Stimulated activated CD4-positive, alpha-beta T cell treated with anti-CD3 and anti-CD28 coated beads, Interleukin-1b, Interleukin-23, amount 100 ng/mL, for 24 hours (primary cell): ENCODE measurements around the gene CABLES1.

Experiments
- DNase-seq, 4 experiments: peaks; one replicate each; pipeline ENCODE4 v3.0.0-alpha.2; 2020; ENCODE audit warnings: low read depth in 4 of 4, low spot score in 1 of 4

The CABLES1 gene

DNA sequence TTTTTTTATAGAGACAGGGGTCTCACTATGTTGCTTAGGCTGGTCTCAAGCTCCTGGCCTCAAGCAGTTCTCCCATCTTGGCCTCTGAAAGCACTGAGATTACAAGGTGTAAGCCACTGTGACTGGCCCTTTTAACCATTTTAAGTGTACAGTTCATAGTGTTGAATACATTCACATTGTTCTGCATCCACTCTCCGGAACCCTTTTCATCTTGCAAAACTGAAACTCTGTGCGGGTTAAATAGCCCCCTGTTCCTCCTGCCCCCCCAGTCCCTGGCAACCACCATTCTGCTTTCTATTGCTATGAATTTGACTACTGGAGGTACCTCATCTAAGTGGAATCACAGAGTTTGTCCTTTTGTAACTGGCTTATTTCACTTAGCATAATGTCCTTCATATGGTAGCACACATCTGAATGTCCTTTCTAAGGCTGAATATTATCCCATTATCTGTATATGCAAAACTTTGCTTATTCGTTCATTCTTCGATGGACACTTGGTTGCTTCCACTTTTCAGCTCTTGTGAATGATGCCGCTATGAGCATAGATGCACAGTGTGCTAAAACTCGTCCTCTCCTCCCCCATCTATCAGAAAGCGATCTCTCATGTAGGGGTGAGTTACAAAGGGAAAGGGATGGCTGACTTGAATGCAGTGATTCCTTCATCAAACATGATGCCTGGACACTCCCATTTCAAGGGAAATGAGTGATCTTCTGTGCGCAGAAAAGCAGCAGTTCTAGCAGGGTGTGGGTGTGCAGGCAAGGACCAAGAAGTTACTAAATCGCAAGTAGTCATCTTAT lies 30.2 kb downstream of the CABLES1 start:
- DNase-seq, result no peak

DNA sequence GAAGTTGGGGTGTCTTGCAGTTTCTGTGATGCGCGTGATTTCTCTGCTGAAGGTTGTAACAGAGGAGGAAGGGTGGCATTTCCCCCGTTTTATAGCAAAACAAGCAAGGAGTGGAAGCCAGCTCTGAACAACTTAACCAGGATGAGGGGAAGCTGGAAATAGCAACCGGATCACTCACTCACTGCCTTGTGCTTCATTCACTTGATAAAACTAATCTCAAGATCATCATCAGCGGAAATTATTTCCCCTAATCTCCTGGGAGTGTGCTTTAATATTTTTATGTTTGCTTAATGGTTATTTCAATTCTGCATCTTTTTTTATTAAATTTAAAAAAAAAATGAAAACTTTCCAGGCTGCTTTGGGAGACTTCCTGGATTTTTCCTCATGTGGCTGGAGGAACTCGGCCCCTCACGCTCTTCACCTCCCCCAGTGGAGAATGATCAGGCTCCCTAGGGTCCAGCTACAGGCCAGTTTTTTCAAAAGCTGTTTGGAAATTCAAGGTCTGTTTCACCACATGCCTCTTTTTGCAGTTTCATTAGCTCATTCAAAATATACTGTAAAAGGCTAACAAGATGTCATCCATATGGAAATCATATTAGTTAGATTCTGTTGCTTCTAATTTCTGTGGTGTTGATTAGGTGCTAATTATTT lies 31.7 kb downstream of the CABLES1 start:
- no peak for DNase-seq

DNA sequence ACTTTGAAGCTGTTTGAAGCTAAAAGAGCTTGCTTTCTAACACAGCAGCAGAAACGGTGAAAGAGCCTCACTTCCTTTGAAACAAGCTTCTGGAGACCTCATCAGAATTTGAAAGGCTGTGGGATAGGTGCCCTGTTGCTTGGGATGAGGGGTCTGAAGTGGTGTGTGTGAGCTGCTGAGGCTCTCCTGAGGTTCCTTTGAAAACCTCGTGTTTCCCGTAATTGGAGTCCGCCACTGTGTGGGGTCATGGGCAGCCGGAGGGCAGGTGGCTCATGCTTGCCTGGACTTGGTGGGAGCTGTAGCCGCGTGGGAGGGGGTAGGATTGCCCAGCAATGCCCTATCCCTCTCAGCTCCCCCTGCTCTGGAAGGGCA lies 34.4 kb downstream of the CABLES1 start:
- no peak for DNase-seq

DNA sequence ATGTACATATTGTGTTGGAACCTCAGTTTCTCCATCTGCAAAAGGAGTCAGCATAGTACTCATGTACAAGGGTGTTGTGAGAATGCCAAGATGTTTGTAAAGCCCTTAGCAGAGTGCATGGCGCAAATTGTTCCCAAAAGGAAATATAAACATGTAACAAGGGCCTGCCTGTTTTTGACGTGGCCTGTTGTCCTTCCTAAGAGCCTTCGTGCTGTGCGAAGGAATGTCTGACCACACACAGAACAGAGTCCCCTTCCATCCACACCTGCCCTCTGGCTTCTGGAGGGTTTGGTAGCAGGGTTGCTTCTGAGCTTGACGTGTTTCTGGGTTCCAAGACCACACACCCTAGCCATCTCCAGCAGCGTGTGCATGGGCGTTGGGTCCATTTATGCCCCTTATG lies 34.9 kb downstream of the CABLES1 start:
- no peak for DNase-seq

DNA sequence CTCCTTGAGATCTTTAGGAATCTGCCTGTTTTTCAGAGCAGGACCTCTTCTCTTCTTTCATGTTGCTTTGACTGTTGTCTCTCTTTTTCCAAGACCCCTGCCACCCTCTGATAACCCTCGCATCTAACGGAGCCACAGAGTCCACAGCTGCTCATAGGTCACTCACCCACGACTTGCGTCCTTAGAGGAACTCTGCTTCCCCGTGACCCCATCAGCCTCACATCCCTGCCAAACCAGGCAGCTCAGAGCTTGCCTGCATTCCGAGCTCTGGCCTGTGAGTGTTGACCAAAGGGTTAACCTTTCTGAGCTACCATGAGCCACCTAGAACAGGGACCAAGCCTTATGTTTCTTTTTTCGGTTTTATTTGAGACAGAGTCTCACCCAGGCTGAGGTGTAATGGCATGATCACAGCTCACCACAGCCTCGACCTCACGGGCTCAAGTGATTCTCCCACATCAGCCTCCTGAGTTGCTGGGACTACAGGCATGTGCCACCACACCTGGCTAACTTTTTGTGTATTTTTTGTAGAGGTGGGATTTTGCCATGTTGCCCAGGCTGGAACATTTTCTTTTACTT lies 36.4 kb downstream of the CABLES1 start:
- DNase-seq, result no peak

DNA sequence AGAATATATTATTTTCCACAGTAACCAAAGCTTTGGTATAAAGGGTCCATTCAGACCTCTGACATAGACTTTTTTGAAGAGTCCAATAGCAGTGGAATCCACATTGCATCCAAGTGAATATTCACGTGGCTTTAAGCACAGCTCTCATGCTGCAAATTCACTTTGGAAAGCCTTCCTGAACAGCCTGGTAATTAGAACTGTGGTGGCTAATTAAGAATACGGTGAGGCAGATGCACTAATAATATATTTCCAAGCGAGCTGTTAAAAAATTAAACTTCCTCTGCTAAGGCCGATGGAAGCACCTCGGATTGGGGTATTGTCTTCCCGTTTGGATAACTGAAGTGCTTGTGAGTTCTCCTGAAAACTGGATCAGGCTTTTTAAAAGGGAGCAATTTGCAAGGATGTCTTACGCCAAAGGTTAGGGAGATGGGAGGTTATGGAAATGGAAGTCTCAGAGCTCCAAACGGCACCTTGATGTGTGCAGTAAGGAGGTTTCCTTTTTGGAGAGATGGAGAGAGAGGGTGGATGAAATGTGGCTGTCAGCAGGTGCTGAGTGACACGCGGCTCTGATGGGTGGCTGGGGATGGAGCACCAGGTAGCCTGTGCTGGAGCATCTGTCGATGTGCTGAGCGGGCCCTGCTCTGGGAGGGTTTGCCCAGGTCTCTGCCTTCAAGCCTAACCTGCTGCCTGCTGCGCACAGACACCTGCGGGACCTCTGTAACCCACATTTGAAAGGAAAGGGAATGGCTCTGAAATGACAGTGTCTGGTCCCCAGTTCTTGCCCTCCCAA lies 37.5 kb downstream of the CABLES1 start:
- DNase-seq, result no peak

DNA sequence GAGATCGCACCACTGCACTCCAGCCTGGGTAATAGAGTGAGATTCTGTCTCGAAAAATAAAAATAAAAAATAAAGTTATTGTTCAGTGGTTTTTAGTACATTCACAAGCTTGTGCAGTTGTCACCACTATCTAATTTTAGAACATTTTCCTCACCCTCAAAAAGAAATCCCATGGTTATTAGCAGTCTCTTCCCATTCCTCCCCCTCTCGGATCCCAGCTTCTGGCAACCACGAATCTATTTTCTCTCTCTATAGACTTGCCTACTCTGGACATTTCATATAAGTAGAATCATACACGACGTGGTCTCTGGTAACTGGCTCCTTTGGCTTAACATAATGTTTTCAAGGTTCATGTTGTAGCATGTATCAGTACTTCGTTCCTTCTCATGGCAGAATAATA lies 38.6 kb downstream of the CABLES1 start:
- DNase-seq, result no peak

DNA sequence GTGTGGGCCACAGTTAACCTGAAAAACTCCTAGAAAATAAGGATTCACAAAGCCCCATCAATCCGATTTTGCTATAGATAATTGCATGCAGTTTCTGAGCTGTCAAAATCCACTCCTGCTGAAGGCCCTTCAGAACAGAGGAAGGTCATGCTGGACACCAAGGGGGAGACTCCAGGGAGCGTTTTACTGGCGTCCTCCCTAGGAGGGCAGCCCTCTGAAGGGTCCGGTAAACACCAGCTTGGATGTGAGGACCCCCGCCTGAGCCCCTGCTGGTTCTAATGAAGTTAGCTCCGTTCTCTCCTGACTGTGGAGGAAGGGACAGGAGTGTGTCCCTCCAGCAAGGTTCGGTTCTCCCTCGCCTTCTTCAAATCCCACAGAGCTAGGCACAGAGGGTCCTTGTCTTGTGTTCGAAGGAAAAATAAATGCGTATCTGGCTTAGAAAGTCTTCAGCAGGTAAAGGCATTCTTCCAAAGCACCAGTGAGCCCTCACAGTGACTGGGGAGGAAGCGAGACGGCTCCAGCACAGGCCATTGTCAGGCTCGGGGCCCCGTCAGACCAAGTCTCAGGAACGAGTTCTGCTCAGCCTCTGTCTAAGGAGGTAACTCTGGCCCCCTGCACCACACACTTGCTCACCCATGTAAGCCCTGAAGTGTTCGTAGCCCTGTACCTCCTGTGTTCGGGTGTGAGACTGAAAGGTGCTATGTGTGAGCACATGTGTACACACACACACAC lies 41.6 kb downstream of the CABLES1 start:
- DNase-seq, result no peak

DNA sequence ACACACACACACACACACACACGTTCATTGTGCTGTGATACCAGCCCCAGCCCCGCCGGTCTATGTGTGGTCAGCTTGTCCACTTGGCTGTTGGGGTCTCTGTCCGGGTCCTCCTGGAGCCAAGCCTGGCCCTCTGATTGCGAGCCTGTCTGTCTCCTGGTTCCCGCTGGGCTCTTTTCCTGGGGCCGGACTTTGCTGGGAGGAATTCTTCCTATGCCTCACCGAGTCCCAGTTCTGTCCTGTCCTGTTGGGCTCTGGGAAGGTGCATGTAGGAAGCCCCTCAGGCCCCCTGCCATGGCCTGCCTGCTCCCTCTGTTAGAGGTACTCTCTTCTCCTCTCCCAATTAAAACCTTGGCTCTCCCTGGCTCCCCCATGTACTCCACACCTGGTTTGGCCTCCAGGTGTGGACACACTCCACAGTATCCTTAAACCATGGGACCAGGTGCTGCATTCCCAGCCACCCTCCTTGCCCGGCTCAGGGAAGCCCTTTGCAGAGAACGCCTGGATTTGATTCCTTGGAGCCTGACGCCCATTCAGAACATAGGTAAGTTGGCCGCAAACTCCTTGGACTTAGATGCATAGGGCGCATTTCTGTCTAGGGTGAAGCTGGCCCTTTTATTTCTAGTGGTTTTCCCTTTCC lies 42.3 kb downstream of the CABLES1 start:
- DNase-seq, result no peak

DNA sequence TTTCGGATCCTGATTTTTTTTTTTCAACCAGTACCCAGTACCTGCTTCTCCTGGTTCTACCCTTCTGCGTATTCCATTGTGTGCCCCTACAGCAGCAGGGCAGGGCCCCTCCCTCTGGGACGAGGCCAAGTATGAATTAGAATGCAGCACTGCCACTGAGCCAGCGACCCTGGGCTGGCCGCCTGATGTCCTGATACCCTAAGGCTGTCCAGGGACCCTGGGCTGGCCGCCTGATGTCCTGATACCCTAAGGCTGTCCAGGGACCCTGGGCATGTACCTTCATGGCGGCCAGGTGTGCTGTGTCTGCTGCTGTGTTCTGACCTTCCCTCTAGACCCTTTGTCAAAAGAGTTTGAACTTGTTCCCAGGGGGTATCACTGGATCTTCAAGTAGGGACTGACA lies 42.9 kb downstream of the CABLES1 start:
- no peak for DNase-seq

DNA sequence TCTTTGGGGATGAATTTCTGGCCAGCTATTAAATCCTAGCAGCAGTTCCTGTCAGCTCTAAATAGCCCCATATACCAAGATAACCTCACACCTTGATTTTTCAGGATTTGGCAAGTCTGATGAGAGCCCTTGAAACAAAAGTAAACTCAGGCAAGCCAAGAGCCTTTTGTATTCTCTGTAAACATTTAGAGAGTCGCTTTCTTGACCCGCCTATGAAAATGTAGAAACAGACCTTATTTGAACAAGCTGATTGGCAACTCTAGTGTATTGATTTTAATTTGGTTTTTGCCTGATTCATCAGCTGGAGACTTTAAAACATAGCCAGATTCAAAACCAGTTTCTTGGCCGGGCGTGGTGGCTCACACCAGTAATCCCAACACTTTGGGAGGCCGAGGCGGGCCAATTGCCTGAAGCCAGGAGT lies 43.4 kb downstream of the CABLES1 start:
- DNase-seq, result no peak

DNA sequence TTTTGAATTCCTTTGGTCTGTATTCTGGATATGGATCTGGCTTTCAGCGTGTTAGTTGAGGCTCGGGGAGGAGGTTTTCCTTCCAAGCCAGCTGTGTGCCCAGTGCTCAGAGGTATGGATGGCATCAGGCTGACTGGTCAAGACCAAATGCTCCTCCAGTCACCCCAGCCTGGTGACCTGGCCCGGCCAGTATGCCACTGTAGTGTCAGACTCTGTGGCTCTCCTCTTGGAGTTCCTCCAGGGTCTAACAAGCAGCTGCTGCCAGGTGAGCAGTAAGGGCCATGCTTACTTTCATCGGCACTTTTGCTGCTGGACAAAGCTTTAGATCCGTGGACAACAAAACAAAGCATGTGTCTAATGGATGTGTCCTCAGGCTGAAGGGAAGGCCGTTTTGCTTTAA lies 44.1 kb downstream of the CABLES1 start:
- no peak for DNase-seq

DNA sequence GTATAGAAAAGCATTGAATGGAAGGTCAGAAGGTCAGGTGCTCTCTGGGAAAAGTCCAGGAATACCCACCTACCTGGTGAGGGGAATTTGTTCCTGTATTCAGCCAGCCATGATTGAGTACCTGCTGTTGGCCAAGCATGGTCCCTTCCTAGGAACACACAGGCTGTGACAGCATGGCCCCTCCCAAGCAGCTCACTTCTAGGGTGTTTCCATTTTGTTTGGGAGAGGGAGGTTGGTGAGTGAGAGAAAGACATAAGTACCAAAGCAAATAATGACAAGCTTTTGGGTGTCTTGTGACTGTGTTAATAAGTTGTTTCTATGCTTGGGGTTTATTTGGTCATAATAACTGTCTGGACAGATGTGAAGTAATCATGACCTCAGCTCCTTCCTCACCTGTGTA lies 46.3 kb downstream of the CABLES1 start:
- DNase-seq, result no peak

DNA sequence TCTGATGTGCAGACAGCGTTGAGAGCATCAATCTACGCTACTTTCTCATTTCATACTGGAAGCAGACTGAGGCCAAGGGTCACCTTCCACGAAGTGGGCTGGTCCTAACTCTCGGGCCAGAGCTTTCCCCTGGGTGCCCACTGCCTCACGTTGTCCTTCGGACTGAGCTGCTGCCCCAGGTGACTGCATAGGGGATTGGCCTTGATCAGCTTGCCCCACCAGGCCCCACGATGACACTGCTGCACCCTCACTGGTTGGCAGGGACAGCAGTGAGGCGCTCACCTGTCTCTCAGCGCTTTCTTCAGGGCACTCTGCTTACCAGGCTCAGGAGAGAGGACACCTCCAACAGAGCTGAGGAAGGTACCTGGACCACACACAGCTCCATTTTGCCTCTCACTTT lies 47.3 kb downstream of the CABLES1 start:
- DNase-seq, result no peak

DNA sequence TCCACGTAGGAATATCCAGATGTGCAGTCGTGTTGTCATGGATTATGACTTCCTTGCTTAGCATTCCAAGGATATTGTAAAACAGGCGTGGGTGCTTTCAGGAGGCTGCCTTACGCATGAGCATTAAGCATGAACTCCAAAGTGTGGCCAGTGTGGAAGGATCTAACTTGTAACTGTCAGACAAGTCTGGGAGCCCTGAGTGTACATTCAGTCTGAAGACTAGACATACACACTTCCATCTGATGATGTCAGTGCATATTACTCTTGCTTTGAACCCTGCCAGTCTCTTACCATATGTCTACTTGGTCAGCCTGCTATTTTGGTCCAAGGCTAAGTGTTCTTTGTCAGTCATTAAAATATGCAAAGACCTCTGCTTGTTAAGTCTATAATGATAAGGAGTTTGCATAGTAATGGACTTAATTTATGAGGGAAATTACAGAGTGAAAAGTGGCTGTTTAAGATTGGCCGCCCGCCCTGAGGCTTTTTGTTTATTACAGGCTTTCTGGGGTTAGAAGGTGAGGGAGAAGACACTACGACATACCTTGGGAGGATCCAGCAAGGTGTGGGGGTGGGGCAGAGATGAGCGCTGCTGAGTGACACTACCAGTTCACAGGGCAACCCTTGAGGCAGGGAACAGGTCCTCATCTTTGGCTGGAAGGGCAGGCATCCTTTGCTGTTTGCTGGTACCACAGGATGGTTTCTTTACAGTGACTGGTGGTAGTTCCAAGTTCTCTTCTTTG lies 48.3 kb downstream of the CABLES1 start:
- no peak for DNase-seq

DNA sequence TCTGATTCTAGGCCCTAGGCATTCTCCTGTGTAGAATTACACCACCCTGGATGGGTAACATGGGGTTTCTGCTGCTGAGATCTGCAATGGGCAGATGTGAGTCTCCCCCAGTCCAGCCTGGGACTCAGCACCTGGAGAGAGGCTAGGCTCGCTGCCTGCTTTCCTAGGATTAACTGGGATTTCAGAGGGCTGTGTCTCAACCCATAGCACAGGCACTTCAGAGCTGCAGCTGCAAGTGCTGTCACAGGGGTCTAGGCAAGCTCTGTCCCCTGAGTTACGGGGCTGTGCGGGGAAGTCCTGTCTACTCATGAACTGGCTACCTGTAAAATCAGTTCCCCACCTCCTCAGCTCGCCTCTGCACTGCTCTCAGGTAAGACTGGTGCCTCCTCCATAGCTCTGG lies 51.5 kb downstream of the CABLES1 start:
- no peak for DNase-seq

DNA sequence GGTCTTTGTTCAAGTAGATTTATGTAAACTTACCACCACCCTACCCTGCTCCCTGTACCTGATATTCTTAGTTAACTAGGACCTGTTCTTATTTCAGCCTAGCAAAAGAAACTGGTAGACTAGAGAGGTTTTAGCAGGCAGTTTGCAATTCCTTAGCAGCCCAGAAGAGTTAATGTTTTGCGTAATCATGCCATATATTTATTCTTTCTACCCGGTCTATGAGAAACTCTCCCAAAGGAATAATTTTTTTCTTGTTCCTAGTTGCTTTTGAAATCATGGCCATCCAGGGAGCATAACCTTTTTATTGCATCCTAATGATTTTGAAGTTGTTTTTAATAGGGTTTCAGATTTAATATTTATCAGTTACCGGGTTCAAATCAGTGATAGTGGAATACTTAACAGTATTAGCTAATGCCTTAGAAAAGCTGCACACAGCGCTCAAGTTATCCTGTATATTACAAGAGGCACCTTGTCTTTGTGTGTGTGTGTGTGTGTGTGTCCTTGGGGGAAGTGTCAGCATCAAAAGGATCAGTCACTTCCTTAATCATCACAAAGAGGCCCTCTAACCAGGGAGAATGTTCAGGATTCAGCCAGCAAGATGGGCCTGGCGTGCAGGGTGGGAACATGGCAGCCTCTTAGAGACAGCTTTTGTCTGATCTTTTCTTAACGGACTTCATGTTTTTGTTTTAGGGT lies 52.9 kb downstream of the CABLES1 start:
- DNase-seq, result no peak

DNA sequence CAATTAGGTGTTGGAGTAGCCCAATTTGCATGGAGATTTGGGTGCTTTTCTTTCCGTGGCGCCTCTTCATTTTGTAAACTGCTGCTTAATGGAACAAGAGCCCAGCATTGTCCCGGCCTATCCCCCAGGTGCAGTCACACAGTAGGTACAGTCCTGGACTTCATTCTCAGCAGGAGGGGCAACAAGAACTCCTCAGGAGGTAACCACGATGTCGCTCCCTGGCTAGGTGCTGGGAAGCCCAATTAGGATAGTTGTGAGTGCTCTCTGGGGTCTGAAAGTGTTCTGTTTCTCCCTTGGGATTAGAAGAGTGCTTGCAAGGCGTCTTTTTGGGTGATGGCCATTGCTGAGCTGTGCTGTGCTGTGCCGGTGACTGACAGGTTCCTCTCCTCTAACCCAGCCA lies 53.8 kb downstream of the CABLES1 start:
- DNase-seq, result no peak
